ENCODE data around the gene CUX1.

DNA sequence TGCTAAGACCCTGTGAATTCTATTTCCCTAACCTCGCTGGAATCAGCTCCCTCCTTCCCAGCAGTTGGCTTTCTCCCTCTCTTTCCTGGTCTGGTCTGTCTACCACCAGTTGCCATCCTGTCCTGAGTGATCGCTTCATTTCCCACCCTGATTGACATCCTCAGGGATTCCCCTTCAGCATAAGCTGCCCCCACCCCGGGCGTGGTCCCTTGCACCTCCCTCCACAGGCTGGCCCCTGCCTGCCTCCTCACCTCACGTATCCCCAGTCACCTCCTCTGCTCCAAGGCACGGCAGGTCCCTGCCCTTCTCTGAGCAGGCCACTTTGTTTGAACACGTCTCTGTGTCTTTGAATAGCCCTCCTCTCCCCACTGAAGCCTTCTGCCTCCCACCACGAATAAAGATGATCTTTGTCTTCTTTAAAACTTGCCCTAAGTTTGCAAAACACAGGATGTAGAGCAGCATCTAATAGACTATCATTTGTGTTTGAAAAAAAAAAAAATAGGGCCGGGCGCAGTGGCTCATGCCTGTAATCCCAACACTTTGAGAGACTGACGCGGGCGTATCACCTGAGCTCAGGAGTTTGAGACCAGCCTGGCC is 233.5 kb downstream of the CUX1 start:
- TF ChIP-seq, protein P1, sequence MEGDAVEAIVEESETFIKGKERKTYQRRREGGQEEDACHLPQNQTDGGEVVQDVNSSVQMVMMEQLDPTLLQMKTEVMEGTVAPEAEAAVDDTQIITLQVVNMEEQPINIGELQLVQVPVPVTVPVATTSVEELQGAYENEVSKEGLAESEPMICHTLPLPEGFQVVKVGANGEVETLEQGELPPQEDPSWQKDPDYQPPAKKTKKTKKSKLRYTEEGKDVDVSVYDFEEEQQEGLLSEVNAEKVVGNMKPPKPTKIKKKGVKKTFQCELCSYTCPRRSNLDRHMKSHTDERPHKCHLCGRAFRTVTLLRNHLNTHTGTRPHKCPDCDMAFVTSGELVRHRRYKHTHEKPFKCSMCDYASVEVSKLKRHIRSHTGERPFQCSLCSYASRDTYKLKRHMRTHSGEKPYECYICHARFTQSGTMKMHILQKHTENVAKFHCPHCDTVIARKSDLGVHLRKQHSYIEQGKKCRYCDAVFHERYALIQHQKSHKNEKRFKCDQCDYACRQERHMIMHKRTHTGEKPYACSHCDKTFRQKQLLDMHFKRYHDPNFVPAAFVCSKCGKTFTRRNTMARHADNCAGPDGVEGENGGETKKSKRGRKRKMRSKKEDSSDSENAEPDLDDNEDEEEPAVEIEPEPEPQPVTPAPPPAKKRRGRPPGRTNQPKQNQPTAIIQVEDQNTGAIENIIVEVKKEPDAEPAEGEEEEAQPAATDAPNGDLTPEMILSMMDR (conservative IDR thresholded peaks at IDR 0.05; ENCODE audit: low read depth, low read length): no peak
- TF ChIP-seq EZH2 (IDR thresholded peaks at IDR 0.05; ENCODE audit: low read length, unreplicated experiment): no peak
